Measurements from ENCODE around the gene SLC25A53. TPM values are rescaled to one million over a fixed set of nuclear protein-coding genes. Genes with fewer than 3 reads are reported as not detected.

Gene SLC25A53
- total and polyA plus RNA-seq, 3 experiments from 2014 or later = 6.8 to 9.5 (median 8.5) TPM

DNA sequence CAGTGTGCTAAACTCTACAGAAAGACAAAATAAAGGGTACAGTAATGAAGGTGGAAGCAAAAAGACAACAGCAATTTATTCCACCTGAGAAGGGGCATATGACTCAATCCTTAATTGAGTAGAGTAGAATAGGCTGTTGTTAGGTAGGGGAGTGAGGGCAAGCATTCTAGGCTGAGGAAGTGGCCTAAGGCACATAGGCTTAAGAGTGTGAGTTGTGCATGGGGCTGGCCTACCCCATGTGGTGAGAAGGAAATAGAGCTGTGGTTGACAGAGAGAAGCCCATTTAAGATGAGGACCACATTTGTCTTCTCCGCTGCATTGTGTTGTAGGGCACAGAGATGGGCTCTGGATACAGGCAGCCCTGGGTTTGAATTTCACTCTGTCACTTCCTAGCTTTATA, 47.9 kb downstream of the SLC25A53 start:
- Histone ChIP-seq H3K9me3 (ENCODE audit: low read length) (no peaks in the 10 kb centered on the region), H3K36me3 (ENCODE audit: insufficient read depth, low read length) (no peaks in the 10 kb centered on the region), H3K4me1 (ENCODE audit: insufficient read depth, low read length) (peaks cover 40% of the 10 kb centered on the region), H3K27ac (ENCODE audit: low read depth, low read length) (peak overlapping the region; percentile 69), H3K27me3 (ENCODE audit: insufficient read depth, low read length, poor library complexity, severe bottlenecking) (no peaks in the 10 kb centered on the region), H3K4me3 (ENCODE audit: low read length) (no peak overlapping the region)
- POLR2A ChIA-PET = no interaction called here
- peaks cover 0 to 8% of the 10 kb centered on the region in 2 donors for H3K27me3 Mint-ChIP-seq
- H3K27ac Mint-ChIP-seq = peak overlapping the region; percentile 92 to 99 (median 96)
- H3K9me3 Mint-ChIP-seq = no peaks in the 10 kb centered on the region
- H3K4me3 Mint-ChIP-seq = peak overlapping the region; percentile 24 to 93 (median 88)
- DNase-seq = peak in 1 of 5 donors; percentile 18
- peaks cover 0 to 19% (median 0%) of the 10 kb centered on the region in 3 donors for H3K36me3 Mint-ChIP-seq
- H3K4me1 Mint-ChIP-seq = peaks cover 48 to 68% (median 67%) of the 10 kb centered on the region in 3 donors
- CTCF ChIA-PET = interaction anchor here (1.4 kb wide), 1 partner anchor 9 kb away, joined by 8 read pairs; no protein-coding TSS in a partner anchor

DNA sequence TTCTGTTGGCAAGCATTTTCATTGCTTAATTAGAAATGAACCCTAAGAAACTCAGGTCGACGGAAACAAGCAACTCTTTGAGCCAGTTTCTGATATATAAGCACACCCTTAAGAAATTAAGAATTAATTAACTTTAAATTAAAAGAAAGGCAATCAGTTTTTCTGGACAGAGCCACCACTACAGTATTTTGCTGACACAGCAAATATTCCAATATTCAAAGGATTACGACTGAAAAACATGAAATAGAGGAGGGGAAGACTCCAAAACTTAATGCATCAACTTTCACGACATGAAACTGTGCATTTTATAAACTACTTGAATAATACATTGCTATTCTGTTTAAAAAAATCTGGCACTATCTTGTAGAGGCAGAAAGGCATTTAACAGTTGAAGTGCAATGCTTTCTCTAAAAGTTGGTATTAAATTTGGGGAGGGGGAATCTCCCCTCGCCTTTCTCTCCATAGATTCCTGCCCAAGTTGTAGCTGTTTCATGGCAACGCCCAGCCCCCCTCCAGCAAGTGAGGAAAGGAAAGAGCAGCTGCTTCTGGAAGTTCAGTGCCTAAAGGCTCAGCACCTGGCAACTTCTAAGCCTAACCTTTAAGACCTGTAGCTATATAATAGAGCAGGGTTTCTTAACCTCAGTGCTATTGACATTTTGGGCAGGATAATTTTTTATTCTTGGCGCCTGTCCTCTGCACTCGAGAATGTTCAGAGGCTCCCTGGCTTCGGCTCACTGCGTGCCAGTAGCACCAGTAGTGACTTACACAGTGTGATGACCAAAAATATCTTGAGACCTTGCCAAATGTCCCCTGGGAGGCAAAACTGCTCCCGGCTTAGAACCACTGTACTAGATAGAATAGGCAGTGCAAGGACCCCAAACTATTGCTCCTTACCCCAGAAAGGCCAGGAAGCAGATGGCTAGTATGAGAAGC, 51.2 kb downstream of the SLC25A53 start:
- DNase-seq = no peak
- Mint-ChIP-seq H3K9me3 (no peaks in the 10 kb centered on the region), H3K27me3 (peaks cover 0 to 4% of the 10 kb centered on the region in 2 donors), H3K36me3 (peaks cover 0 to 34% (median 0%) of the 10 kb centered on the region in 3 donors), H3K27ac (peak overlapping the region in 6 of 8 donors; percentile 2 to 90 (median 36)), H3K4me3 (no peak overlapping the region), H3K4me1 (peaks cover 36 to 46% (median 44%) of the 10 kb centered on the region in 3 donors)
- Histone ChIP-seq H3K36me3 (ENCODE audit: insufficient read depth, low read length) (no peaks in the 10 kb centered on the region), H3K9me3 (ENCODE audit: low read length) (no peaks in the 10 kb centered on the region), H3K4me1 (ENCODE audit: insufficient read depth, low read length) (peaks cover 23% of the 10 kb centered on the region), H3K27ac (ENCODE audit: low read depth, low read length) (no peak overlapping the region), H3K27me3 (ENCODE audit: insufficient read depth, low read length, poor library complexity, severe bottlenecking) (no peaks in the 10 kb centered on the region), H3K4me3 (ENCODE audit: low read length) (no peak overlapping the region)
- POLR2A ChIA-PET = no interaction called here
- CTCF ChIA-PET = no interaction called here

DNA sequence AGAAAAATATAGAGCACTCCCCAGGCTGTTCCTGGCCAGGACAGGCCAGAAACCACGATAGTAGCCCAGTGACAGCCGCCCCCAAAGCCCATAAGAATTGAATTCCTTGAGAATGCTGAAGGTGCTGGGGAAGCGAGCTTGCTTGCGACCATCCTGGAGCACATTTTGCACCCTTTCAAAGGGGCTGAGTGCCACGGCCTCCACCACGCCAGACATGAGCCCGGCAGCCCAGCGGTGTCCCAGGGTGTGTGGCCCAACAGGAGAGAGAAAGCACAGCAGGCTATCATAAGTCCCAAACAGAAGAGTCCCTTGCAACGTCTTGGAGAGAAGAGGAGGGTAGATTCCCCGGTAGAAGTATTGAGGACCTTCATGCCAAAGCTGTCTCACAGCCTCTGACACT, 52.1 kb downstream of the SLC25A53 start:
- Mint-ChIP-seq H3K4me1 (peaks cover 29 to 37% (median 35%) of the 10 kb centered on the region in 3 donors), H3K27ac (peak overlapping the region in 1 of 8 donors; percentile 43), H3K36me3 (peaks cover 0 to 33% (median 0%) of the 10 kb centered on the region in 3 donors), H3K9me3 (no peaks in the 10 kb centered on the region), H3K4me3 (no peak overlapping the region), H3K27me3 (peaks cover 0 to 4% of the 10 kb centered on the region in 2 donors)
- Histone ChIP-seq H3K4me1 (ENCODE audit: insufficient read depth, low read length) (peaks cover 17% of the 10 kb centered on the region), H3K27me3 (ENCODE audit: insufficient read depth, low read length, poor library complexity, severe bottlenecking) (no peaks in the 10 kb centered on the region), H3K9me3 (ENCODE audit: low read length) (no peaks in the 10 kb centered on the region), H3K36me3 (ENCODE audit: insufficient read depth, low read length) (no peaks in the 10 kb centered on the region), H3K4me3 (ENCODE audit: low read length) (no peak overlapping the region), H3K27ac (ENCODE audit: low read depth, low read length) (no peak overlapping the region)
- DNase-seq = no peak
- ChIA-PET POLR2A (no interaction called here), CTCF (interaction anchor here (6.4 kb wide), 1 partner anchor 8 kb away, joined by 36 read pairs; the partner anchor contains the start of gene ZCCHC18)

DNA sequence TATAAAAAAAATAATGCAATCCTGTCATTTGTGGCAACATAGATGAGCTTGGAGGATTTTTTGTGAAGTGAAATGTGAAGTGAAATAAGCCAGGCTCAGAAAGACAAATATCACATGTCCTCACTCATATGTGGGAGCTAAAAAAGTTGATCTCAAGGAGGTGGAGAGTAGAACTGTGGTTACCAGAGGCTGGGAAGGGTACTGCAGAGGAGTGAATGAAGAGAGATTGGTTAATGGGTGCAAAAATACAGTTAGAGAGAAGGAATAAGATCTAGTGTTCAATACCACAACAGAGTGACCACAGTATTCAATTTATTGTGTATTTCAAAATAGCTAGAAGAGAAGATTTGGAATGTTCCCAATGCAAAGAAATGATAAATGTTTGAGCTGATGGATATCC, 57.9 kb downstream of the SLC25A53 start:
- H3K27ac ChIP-seq (ENCODE audit: low read depth, low read length) = no peak overlapping the region
- no peaks in the 10 kb centered on the region for H3K27me3 ChIP-seq (ENCODE audit: insufficient read depth, low read length, poor library complexity, severe bottlenecking)
- H3K4me3 ChIP-seq (ENCODE audit: low read length) = no peak overlapping the region
- DNase-seq = no peak
- Mint-ChIP-seq H3K36me3 (peaks cover 0 to 18% (median 0%) of the 10 kb centered on the region in 3 donors), H3K4me1 (peaks cover 0 to 7% (median 3%) of the 10 kb centered on the region in 3 donors), H3K27ac (peak overlapping the region in 1 of 8 donors; percentile 18), H3K27me3 (peaks cover 0 to 6% of the 10 kb centered on the region in 2 donors), H3K4me3 (no peak overlapping the region), H3K9me3 (no peaks in the 10 kb centered on the region)
- POLR2A ChIA-PET = no interaction called here
- CTCF ChIA-PET = interaction anchor here (1.1 to 6.4 kb wide), 4 partner anchors 11 to 68 kb away, joined by 3 to 36 read pairs (median 11); partner anchors contain the start of genes FAM199X and ZCCHC18
- H3K4me1 ChIP-seq (ENCODE audit: insufficient read depth, low read length) = no peaks in the 10 kb centered on the region
- no peaks in the 10 kb centered on the region for H3K36me3 ChIP-seq (ENCODE audit: insufficient read depth, low read length)
- no peaks in the 10 kb centered on the region for H3K9me3 ChIP-seq (ENCODE audit: low read length)

DNA sequence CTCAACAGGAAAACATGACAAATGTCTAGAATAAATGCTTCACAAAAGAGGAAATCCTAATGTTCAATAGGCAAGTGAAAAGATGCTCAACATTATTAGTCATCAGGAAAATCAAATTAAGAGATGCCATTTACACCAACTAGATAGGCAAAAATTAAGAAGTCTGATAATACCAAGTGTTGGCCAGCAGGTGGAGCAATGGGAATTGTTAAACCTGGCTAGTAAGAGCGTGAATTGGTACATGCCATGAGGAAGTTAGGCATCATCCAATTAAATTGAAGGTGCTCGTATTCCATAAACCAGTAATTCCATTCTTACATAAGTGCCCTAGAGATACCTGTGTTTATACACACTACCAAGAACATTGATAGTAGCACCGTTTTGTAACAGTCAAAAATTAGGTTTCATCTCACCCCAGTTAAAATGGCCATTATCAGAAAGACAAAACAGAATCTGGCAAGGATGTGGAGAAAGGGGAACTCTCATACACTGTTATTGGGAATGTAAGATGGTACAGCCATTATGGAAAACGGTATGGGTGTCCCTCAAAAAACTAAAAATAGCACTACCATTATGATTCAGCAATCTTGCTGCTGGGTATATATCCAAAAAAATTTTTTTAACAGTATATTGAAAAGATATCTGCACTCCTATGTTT, 58.5 kb downstream of the SLC25A53 start:
- H3K27ac ChIP-seq (ENCODE audit: low read depth, low read length) = no peak overlapping the region
- ChIA-PET CTCF (interaction anchor here (1.1 to 6.4 kb wide), 4 partner anchors 11 to 68 kb away, joined by 3 to 36 read pairs (median 11); partner anchors contain the start of genes FAM199X and ZCCHC18), POLR2A (no interaction called here)
- no peaks in the 10 kb centered on the region for H3K36me3 ChIP-seq (ENCODE audit: insufficient read depth, low read length)
- Mint-ChIP-seq H3K27me3 (peaks cover 0 to 7% of the 10 kb centered on the region in 2 donors), H3K36me3 (peaks cover 0 to 11% (median 0%) of the 10 kb centered on the region in 3 donors), H3K4me3 (peak overlapping the region in 1 of 7 donors; percentile 29), H3K27ac (peak overlapping the region in 3 of 8 donors; percentile 44 to 67 (median 59)), H3K9me3 (no peaks in the 10 kb centered on the region), H3K4me1 (peaks cover 0 to 7% (median 3%) of the 10 kb centered on the region in 3 donors)
- no peak overlapping the region for H3K4me3 ChIP-seq (ENCODE audit: low read length)
- DNase-seq = peak; percentile 29 to 68 (median 55)
- H3K9me3 ChIP-seq (ENCODE audit: low read length) = no peaks in the 10 kb centered on the region
- H3K4me1 ChIP-seq (ENCODE audit: insufficient read depth, low read length) = no peaks in the 10 kb centered on the region
- no peaks in the 10 kb centered on the region for H3K27me3 ChIP-seq (ENCODE audit: insufficient read depth, low read length, poor library complexity, severe bottlenecking)

DNA sequence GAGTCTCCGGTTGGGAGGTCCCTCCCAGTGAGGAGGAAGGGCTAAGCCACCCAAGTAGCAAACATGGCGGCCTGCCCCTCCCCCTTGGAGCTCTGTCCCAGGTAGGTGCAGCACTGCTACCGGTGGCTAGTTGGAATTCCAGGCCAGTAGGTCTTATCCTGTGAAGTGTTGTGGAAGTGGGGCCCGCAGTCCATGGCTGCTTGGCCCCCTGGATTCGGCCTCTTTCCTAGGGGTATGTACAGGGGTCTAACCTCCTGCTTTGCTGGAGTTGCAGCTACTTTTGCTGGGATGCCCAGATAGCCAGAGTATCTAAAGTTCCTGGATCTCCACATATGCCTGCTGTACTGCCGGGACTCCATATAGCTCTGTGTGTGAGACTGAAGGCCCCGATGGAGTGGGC, 70.9 kb downstream of the SLC25A53 start:
- Histone ChIP-seq H3K9me3 (ENCODE audit: low read length) (no peaks in the 10 kb centered on the region), H3K36me3 (ENCODE audit: insufficient read depth, low read length) (no peaks in the 10 kb centered on the region), H3K4me1 (ENCODE audit: insufficient read depth, low read length) (no peaks in the 10 kb centered on the region), H3K4me3 (ENCODE audit: low read length) (no peak overlapping the region), H3K27ac (ENCODE audit: low read depth, low read length) (no peak overlapping the region), H3K27me3 (ENCODE audit: insufficient read depth, low read length, poor library complexity, severe bottlenecking) (no peaks in the 10 kb centered on the region)
- no peak overlapping the region for H3K27ac Mint-ChIP-seq
- peaks cover 0 to 2% (median 0%) of the 10 kb centered on the region in 5 donors for H3K9me3 Mint-ChIP-seq
- POLR2A ChIA-PET = no interaction called here
- H3K36me3 Mint-ChIP-seq = no peaks in the 10 kb centered on the region
- no peak overlapping the region for H3K4me3 Mint-ChIP-seq
- no peaks in the 10 kb centered on the region for H3K4me1 Mint-ChIP-seq
- peaks cover 6 to 9% of the 10 kb centered on the region in 2 donors for H3K27me3 Mint-ChIP-seq
- DNase-seq = no peak
- CTCF ChIA-PET = interaction anchor here (1.7 kb wide), 1 partner anchor 27 kb away, joined by 3 read pairs; no protein-coding TSS in a partner anchor

DNA sequence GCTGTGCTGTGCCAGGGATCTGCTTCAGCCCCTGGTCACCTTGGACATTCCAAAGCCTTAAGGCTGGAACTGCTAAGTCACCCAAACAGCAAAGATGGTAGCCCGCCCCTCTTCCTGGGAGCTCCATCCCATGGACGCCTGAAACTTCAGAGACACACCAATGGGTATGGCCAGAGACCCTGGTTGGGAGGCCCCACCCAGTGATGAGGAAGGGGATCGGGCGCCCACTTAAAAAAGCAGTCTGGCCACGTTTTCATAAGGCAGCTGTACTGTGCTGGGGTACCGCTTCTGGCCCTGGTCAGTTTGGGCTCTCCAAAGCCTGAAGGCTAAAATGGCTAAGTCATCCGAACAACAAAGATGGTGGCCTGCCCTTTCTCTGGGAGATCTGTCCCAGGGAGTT, 71.3 kb downstream of the SLC25A53 start:
- Histone ChIP-seq H3K9me3 (ENCODE audit: low read length) (no peaks in the 10 kb centered on the region), H3K27me3 (ENCODE audit: insufficient read depth, low read length, poor library complexity, severe bottlenecking) (no peaks in the 10 kb centered on the region), H3K27ac (ENCODE audit: low read depth, low read length) (no peak overlapping the region), H3K36me3 (ENCODE audit: insufficient read depth, low read length) (no peaks in the 10 kb centered on the region), H3K4me1 (ENCODE audit: insufficient read depth, low read length) (no peaks in the 10 kb centered on the region), H3K4me3 (ENCODE audit: low read length) (no peak overlapping the region)
- CTCF ChIA-PET = interaction anchor here (1.7 kb wide), 1 partner anchor 28 kb away, joined by 3 read pairs; no protein-coding TSS in a partner anchor
- Mint-ChIP-seq H3K36me3 (no peaks in the 10 kb centered on the region), H3K9me3 (peaks cover 0 to 2% (median 0%) of the 10 kb centered on the region in 5 donors), H3K27me3 (peaks cover 6 to 9% of the 10 kb centered on the region in 2 donors), H3K4me1 (no peaks in the 10 kb centered on the region), H3K4me3 (no peak overlapping the region), H3K27ac (no peak overlapping the region)
- DNase-seq = no peak
- POLR2A ChIA-PET = no interaction called here

Data from CD8-positive, alpha-beta memory T cell (primary cell).